HG03025 (cell line): Measurements from ENCODE around the gene PRR30.
"Not testable (repeated sequence)": the region's sequence is repeated elsewhere in the genome, so short reads cannot be mapped to it uniquely, and the experiment has no call there.

Source experiments
- ATAC-seq: cut with Tn5 transposase; IDR thresholded peaks from one replicate; pipeline ENCODE4 v1.9.1; 2021; ENCODE audit warnings: mild to moderate bottlenecking, moderate library complexity; ENCODE audit not compliant: unreplicated experiment, low FRiP score

PRR30 gene

DNA sequence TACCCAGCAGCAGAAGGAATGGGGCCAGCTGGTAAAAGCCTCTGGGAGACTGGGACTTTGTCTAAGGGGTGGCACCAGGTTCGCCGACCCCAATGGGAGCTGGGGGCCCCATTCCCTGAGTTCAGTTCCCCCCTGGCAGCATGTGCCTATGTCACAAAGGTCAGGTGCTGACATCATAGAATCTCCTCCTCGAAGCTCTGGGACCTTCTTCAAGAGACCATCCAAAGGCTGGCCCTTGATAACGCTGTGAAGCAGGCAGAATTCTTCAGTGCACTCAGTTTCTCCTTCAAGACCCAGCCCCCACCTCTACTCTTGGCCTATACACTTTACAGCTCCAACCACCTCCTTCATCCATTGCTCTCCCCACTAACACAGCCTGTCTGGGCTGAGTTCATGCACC lies at the start of gene PRR30:
PRR30 (minus strand) TSS at position 101 of the 400 bp plus-strand sequence. CDS start 1,081 bp downstream, outside the sequence.
- no peak for ATAC-seq

- no peak for ATAC-seq
These were observed 47.6 kb upstream of the PRR30 start for GRCh38 chr2:27186613-27187345.

GRCh38 chr2:27185331-27186026 lies 46.3 kb upstream of the PRR30 start:
- no peak for ATAC-seq

DNA sequence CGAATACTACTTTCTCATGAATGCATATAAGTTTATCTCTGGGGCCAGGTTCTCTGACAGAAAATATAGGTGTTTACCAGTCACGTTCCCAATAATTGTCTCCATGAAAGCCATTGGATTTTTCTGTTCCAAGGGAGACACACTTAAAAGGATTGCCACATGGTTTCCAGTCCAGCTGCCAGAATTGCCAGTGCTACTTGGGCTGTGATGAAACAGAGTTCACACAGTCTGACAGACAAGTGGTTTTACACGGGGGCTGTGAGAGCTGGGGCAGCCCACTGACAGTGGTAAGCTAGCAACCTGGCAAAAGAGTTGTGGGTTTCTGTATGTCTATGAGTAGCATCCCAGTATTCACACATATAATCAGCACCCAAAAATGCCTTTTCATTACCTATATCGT lies 44.9 kb upstream of the PRR30 start:
- no peak for ATAC-seq

DNA sequence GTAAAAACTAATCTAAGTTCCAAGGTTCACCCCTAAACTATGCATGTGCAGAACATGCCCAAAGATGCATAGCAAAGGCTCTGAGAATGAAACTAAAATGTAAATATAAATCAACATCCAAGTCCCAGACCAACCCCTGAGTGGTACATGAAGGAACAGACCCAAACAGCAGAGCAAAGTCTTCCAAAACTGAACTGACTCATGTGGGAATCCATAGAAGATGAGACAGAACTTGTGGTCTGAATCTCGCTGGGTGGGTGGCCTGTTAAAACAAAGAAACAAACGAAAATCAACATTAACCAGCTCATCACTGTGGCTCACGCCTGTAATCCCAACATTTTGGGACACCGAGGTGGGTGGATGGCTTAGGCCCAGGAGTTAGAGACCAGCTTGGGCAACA lies 43.1 kb upstream of the PRR30 start:
- ATAC-seq, result no peak

- no peak for ATAC-seq
These were observed 40.3 kb upstream of the PRR30 start for GRCh38 chr2:27179344-27180000.

DNA sequence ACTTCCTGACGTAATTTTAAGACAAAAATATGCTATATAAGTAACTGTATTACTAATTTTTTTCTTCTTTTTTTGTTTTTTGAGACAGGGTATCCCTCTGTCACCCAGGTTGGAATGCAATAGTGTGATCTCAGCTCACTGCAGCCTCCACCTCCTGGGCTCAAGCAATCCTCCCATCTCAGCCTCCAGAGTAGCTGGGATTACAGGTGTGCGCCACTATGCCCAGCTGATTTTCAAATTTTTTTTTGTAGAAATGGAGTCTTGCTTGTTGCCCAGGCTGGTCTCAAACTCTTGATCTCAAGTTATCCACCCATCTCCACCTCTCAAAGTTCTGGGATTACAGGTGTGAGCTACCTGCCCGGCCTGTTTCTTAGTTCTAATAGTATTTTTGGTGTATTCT lies 39.3 kb upstream of the PRR30 start:
- no peak for ATAC-seq

DNA sequence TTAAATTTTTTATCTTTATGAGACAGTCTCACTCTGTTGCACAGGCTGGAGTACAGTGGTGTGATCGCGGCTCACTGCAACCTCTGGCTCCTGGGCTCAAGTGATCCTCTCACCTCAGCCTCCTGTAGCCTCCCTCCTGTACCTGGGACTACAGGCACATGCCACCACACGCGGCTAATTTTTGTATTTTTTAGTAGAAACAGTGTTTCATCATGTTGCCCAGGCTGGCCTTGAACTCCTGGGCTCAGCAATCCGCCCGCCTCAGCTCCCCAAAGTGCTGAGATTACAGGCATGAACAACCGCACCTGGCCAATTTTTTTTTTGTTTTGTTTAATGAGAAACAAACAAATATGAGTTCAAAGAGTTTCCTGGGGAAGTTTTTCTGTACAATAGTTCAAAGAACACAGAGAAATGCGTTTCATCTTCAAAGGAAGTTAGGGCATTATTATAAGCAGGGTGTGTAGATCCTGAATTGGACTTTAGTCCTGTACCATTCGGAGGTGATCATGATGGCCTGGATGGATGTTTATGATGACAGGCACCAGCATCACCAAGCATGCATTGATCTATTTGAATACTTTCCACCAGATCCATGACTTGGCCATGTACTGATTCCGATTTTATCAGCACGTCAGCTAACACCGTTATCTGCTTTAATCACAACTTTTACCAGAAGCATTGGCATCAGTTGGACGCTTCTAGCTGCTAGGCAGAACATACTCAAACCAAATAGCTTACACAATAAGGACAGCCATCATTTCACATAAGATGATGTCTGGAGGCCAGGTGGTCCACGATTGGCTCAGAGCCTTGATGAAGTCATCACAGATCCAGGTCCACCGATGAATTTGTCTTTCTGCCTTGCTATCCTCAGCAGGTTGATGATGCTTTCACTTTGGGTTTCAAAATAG lies 38.5 kb upstream of the PRR30 start:
- ATAC-seq, result no peak

DNA sequence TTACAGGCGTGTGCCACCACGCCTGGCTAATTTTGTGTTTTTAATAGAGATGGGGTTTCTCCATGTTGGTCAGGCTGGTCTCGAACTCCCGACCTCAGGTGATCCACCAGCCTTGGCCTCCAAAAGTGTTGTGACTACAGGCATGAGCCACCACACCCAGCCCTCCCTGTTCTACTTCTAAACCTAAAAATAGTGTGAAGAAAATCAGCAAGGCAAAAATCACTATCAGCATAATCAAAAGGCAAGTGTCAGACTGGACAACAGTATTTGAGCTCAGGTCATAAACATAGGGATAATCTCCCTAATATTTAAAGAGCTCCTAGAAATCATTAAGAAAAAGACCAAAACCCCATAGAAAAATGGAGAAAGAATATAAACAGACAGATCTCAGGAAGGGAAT lies 36.6 kb upstream of the PRR30 start:
- not testable (repeated sequence) for ATAC-seq

- ATAC-seq, result no peak
These were observed 36.1 kb upstream of the PRR30 start for GRCh38 chr2:27175330-27175729.

- ATAC-seq, result no peak
These were observed 35.4 kb upstream of the PRR30 start for GRCh38 chr2:27174638-27175037.

DNA sequence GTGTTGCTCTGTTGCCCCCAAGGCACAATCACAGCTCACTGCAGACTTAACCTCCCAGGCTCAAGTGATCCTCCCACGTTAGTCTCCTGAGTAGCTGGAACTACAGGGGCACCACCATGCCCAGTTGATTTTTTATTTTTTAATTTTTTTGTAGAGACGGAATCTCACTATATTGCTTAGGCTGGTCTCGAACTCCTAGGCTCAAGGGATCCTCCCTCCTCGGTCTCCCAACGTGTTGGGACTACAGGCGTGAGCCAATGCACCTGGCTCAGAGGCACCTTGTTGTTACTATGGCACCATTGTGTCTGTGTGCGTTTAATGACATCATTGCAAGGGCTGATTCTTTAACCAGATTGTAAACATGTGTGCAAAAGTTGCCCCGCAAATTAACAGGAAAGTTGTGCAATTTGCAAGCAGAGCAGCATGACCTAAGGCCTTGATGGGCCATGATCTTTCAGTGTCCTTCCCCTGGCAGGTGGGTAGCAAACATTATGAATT lies 32.2 kb upstream of the PRR30 start:
- ATAC-seq, result no peak

DNA sequence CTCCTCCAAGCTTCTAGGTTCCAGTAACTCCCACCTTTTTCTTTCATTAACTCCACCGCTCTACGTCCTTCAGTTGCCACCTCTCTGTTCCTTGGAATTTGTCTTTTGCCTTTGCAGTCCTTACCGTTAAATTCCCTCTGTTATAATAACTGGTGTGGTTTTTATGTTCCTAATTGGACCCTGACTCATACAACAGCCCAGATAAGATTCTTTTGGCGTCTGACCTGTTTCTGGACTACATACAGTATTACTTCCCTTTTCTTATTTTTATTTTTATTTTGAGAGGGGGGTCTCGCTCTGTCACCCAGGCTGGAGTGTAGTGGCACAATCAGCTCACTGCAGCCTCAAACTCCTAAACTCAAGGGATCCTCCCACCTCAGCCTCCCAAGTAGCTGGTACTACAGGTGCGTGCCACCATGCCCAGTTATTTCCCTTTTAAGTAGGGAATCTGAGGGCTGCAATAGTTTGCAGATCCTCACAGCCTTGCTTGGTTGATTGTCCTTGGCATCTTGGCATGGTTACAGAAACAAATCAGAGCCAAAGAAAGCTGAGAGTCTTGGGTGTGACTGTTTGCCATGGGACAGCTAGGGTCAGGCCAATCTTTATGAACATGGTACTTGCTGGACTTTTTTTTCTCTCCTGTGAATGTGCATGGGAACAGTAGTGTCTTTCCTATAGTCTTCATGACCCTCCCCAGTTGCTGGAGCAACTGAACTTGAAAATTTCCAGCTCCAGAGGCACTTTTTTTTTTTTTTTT lies 31.5 kb upstream of the PRR30 start:
- ATAC-seq, result no peak

DNA sequence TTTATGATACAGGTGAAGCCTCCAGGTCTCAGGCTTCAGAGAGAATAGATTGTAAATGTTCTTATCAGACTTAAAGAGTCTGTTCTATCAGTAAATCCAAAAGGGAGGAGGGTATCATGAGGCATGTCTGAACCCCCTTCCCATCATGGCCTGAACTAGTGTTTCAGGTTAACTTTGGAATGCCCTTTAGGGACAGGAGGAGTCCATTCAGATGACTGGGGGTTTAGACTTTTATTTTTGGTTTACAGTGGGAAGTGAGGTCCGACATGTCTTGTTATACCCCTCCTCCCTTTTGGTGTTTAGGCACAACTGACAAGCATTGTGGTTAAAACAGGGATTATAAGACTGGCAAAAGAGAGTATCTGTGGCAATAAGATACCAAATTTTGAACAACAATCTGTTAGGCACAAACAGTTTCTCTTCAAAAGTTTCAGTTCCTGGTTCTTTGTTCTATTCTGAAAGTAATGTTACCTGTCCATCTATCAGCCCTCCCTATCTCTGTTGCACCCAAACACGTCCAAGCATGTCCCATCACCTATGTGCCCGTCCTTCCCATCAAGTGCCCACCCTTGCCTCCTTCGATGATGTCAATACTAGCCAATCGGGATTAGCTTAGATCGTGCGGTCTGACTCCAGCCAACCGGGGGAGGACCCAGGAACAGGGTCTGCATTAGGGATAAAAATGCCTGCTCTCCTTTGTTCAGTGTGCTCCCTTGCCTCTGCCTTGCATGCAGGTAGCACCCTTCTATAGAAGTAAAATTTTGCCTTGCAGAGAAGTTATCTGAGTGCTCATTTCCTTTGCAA lies 26.0 kb upstream of the PRR30 start:
- no peak for ATAC-seq

DNA sequence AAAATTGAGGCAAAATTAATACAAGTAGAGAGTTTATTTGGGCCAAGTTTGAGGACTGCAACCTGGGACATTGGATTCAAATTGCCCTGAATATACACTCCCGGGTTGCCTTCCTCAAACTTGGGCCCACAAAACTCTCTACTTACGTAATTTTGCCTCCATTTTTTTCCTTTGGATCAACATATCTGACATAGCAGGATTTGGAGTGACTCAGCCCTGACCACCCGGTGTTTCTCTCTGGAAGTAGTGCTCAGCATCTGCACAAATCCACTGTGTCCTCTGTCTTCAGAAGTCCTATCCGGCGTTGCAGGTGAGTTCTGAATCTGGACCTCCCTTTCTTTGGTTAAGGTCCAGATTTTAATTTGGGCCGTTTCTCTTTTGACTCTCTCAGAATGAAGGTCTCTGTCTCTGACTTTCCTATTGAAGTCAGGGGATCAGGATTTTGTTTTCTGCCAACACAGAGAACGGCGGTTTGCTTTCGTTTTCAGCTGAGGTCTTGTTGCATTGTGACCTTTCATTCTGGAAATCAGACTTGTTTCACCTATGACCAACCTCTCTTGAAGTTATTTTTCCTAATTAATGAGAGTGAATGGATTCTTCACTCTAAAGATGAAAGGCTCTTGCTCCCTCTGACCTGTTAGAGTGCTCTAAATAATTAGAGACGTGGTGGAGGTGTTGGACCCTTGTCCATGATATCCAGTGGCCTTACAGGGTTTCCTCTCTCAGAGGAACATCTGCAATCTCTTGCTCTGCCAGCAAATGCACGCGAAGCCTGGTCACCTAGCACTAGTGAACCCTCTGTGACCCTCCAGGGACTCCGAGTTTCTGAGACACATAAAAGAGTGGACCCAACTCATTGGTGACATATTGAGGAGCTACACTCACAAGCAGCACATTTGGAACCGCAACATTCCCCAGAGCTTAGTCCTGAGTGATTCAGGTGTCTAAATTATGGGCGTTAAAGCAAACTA lies 23.2 kb upstream of the PRR30 start:
- ATAC-seq, result no peak

GRCh38 chr2:27160191-27160590 lies 21.0 kb upstream of the PRR30 start:
- no peak for ATAC-seq

DNA sequence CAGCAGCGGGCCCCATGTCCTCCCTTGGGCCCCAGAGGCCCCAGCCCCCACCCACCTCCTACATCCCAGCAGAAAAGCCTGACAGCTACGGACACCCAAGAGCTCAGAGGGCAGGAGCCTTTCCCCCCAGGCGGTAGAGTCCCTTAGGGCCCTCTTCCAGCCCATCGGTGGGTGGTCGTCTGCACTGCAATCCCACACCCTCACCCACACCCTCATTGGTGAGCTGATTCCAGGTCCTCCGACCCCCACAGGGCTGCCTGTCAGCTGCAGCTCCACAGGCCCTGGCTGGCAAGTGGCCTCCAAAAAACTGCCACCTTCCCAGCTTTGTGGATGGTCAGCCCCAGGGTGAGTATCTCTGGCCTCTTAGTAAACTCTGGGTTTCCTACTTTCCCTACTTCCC lies 20.1 kb upstream of the PRR30 start:
- ATAC-seq, result no peak

- no peak for ATAC-seq
These were observed 19.3 kb upstream of the PRR30 start for GRCh38 chr2:27158468-27158867.
